WTC11 (cell line): ENCODE results near the gene CHPT1. TPM values are rescaled to one million over a fixed set of nuclear protein-coding genes. Genes with fewer than 3 reads are reported as not detected.

Source experiments
- ATAC-seq: fragments of 200-7000 bp; cut with Tn5 transposase; 2 replicates; pipeline ENCODE4 v1.10.0; 2021; ENCODE audit warnings: mild to moderate bottlenecking, moderate library complexity
- CTCF ChIA-PET: fragments of 300-600 bp; sonication (Branson Sonifier 250); formaldehyde crosslinking; loops from one replicate; lab custom pipeline; 2021; ENCODE audit warnings: antibody characterized with exemption; lab: Charles Lee
- POLR2A ChIA-PET: fragments of 350-600 bp; sonication (Branson Sonifier 250); formaldehyde crosslinking; loops from one replicate; lab custom pipeline; 2021; ENCODE audit warnings: antibody characterized with exemption; lab: Charles Lee
- DNase-seq: peaks from one replicate; pipeline ENCODE4 v3.0.0; 2021; ENCODE audit warnings: low spot score
- H3K27ac Mint-ChIP-seq: 2 replicates; pipeline ENCODE4 v1.8.0; 2021; ENCODE audit warnings: mixed read lengths
- H3K27me3 Mint-ChIP-seq: 2 replicates; pipeline ENCODE4 v1.8.0; 2021; ENCODE audit warnings: low read depth, mild to moderate bottlenecking, moderate library complexity, mixed read lengths
- H3K36me3 Mint-ChIP-seq: 2 replicates; pipeline ENCODE4 v1.8.0; 2021; ENCODE audit warnings: mixed read lengths
- H3K4me1 Mint-ChIP-seq: 2 replicates; pipeline ENCODE4 v1.8.0; 2022; ENCODE audit warnings: mixed read lengths
- H3K4me3 Mint-ChIP-seq: 2 replicates; pipeline ENCODE4 v1.8.0; 2021; ENCODE audit warnings: mild to moderate bottlenecking, moderate library complexity, mixed read lengths
- H3K9me3 Mint-ChIP-seq: 2 replicates; pipeline ENCODE4 v1.8.0; 2021; ENCODE audit warnings: mixed read lengths
- ARID4B ChIP-seq: sonication (generic); formaldehyde crosslinking; IDR thresholded peaks from 2 replicates; pipeline ENCODE4 v1.8.0; 2023; ENCODE audit warnings: missing genetic modification reagents, mild to moderate bottlenecking, borderline replicate concordance
- CREB1 ChIP-seq: sonication (generic); formaldehyde crosslinking; IDR thresholded peaks from 2 replicates; pipeline ENCODE4 v1.8.0; 2023; ENCODE audit warnings: mild to moderate bottlenecking, missing genetic modification reagents
- ELF4 ChIP-seq: sonication (generic); formaldehyde crosslinking; IDR thresholded peaks from 2 replicates; pipeline ENCODE4 v1.8.1; 2022; ENCODE audit warnings: low read depth, mild to moderate bottlenecking, moderate library complexity, missing genetic modification reagents
- GTF2I ChIP-seq: fragments of 250-450 bp; sonication (Bioruptor Pico); conservative IDR thresholded peaks from 2 replicates; pipeline ENCODE4 v1.4.0; 2021; ENCODE audit warnings: mild to moderate bottlenecking
- IRF1 ChIP-seq: sonication (generic); formaldehyde crosslinking; IDR thresholded peaks from 2 replicates; pipeline ENCODE4 v1.8.0; 2023; ENCODE audit warnings: missing genetic modification reagents
- JAZF1 ChIP-seq: fragments of 250-450 bp; sonication (Bioruptor Pico); IDR thresholded peaks from 2 replicates; pipeline ENCODE4 v1.9.0; 2021; ENCODE audit warnings: moderate library complexity, mild to moderate bottlenecking, inconsistent platforms
- MYBL2 ChIP-seq: sonication (generic); formaldehyde crosslinking; IDR thresholded peaks from 2 replicates; pipeline ENCODE4 v1.8.1; 2023; ENCODE audit warnings: mild to moderate bottlenecking, moderate library complexity, missing genetic modification reagents
- NFATC4 ChIP-seq: fragments of 250-450 bp; sonication (Bioruptor Pico); IDR thresholded peaks from 2 replicates; pipeline ENCODE4 v1.9.0; 2021; ENCODE audit warnings: mild to moderate bottlenecking
- NR3C1 ChIP-seq: sonication (generic); formaldehyde crosslinking; conservative IDR thresholded peaks from 2 replicates; pipeline ENCODE4 v1.8.1; 2023; ENCODE audit warnings: low read depth, mild to moderate bottlenecking, missing genetic modification reagents
- RORB ChIP-seq: fragments of 250-450 bp; sonication (Bioruptor Pico); IDR thresholded peaks from 2 replicates; pipeline ENCODE4 v1.9.0; 2021; ENCODE audit warnings: mild to moderate bottlenecking
- ZNF121 ChIP-seq: sonication (generic); formaldehyde crosslinking; IDR thresholded peaks from 2 replicates; pipeline ENCODE4 v1.8.0; 2023; ENCODE audit warnings: missing genetic modification reagents
- ZNF219 ChIP-seq: sonication (generic); formaldehyde crosslinking; IDR thresholded peaks from 2 replicates; pipeline ENCODE4 v1.8.0; 2023; ENCODE audit warnings: missing genetic modification reagents, mild to moderate bottlenecking, borderline replicate concordance
- ZNF671 ChIP-seq: fragments of 250-450 bp; sonication (Bioruptor Pico); IDR thresholded peaks from 2 replicates; pipeline ENCODE4 v1.8.0; 2021; ENCODE audit warnings: mild to moderate bottlenecking
- total RNA-seq: library from RNA; stranded (reverse); gene quantifications from 3 replicates; pipeline ENCODE4 v1.2.3, GENCODE V29; 2021
- TF ChIP-seq, protein P1 (sequence below): sonication (generic); formaldehyde crosslinking; IDR thresholded peaks from 2 replicates; pipeline ENCODE4 v1.8.0; 2022; ENCODE audit warnings: mild to moderate bottlenecking, missing genetic modification reagents
- TF ChIP-seq, protein P2 (sequence below): fragments of 250-450 bp; sonication (Bioruptor Pico); IDR thresholded peaks from 2 replicates; pipeline ENCODE4 v1.9.0; 2021; ENCODE audit warnings: mild to moderate bottlenecking
- TF ChIP-seq, protein P3 (sequence below): sonication (generic); formaldehyde crosslinking; IDR thresholded peaks from 2 replicates; pipeline ENCODE4 v1.8.1; 2022; ENCODE audit warnings: low read depth, mild to moderate bottlenecking, moderate library complexity, missing genetic modification reagents, borderline replicate concordance
- TF ChIP-seq, protein P4 (sequence below): sonication (generic); formaldehyde crosslinking; IDR thresholded peaks from 2 replicates; pipeline ENCODE4 v1.8.1; 2022; ENCODE audit warnings: mild to moderate bottlenecking, missing genetic modification reagents, moderate library complexity, borderline replicate concordance
- TF ChIP-seq, protein P5 (sequence below): sonication (generic); formaldehyde crosslinking; IDR thresholded peaks from 2 replicates; pipeline ENCODE4 v1.8.1; 2023; ENCODE audit warnings: mild to moderate bottlenecking, missing genetic modification reagents, moderate library complexity
- TF ChIP-seq, protein P6 (sequence below): fragments of 250-450 bp; sonication (Bioruptor Pico); IDR thresholded peaks from 2 replicates; pipeline ENCODE4 v1.8.0; 2021; ENCODE audit warnings: mild to moderate bottlenecking

Gene CHPT1
- total RNA-seq, 1 experiment from 2014 or later, result 19.1 TPM

GRCh38 chr12:101743242-101743641, 45.8 kb downstream of the CHPT1 start:
- Mint-ChIP-seq H3K9me3 (no peaks in the 10 kb centered on the region), H3K27ac (0 out of 2 replicates have a peak overlapping the region, but pooled peaks have one; percentile 13), H3K4me1 (no peaks in the 10 kb centered on the region), H3K4me3 (no peak overlapping the region), H3K27me3 (no peaks in the 10 kb centered on the region), H3K36me3 (peaks cover 8% of the 10 kb centered on the region; the same call in 1 of the 2 replicates)
- no peak for ATAC-seq
- DNase-seq, result no peak
- ChIA-PET CTCF (interaction anchor here (1.5 kb wide), 1 partner anchor 16 kb away, joined by 8 read pairs; no protein-coding TSS in a partner anchor), POLR2A (no interaction called here)
- no peak for TF ChIP-seq CREB1 (CRISPR knock-in tag)

- H3K27ac Mint-ChIP-seq, result no peak overlapping the region
- ATAC-seq (peak; percentile 48; the same call in 1 of the 2 replicates), DNase-seq (no peak)
- H3K4me3 Mint-ChIP-seq, result no peak overlapping the region
- H3K9me3 Mint-ChIP-seq, result no peaks in the 10 kb centered on the region
- ChIA-PET CTCF (interaction anchor here (1.2 to 1.5 kb wide), 2 partner anchors 16 to 30 kb away, joined by 3 to 8 read pairs; no protein-coding TSS in a partner anchor), POLR2A (no interaction called here)
- no peaks in the 10 kb centered on the region for H3K27me3 Mint-ChIP-seq
- peaks cover 12% of the 10 kb centered on the region for H3K36me3 Mint-ChIP-seq
- no peaks in the 10 kb centered on the region for H3K4me1 Mint-ChIP-seq
- TF ChIP-seq, protein P1, sequence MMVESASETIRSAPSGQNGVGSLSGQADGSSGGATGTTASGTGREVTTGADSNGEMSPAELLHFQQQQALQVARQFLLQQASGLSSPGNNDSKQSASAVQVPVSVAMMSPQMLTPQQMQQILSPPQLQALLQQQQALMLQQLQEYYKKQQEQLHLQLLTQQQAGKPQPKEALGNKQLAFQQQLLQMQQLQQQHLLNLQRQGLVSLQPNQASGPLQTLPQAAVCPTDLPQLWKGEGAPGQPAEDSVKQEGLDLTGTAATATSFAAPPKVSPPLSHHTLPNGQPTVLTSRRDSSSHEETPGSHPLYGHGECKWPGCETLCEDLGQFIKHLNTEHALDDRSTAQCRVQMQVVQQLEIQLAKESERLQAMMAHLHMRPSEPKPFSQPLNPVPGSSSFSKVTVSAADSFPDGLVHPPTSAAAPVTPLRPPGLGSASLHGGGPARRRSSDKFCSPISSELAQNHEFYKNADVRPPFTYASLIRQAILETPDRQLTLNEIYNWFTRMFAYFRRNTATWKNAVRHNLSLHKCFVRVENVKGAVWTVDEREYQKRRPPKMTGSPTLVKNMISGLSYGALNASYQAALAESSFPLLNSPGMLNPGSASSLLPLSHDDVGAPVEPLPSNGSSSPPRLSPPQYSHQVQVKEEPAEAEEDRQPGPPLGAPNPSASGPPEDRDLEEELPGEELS (CRISPR knock-in tag), result no peak
- TF ChIP-seq ARID4B (CRISPR knock-in tag) (no peak), RORB (CRISPR knock-in tag) (no peak), ELF4 (CRISPR knock-in tag) (no peak), GTF2I (CRISPR knock-in tag) (no peak), ZNF219 (no peak), JAZF1 (CRISPR knock-in tag) (no peak), NFATC4 (CRISPR knock-in tag) (no peak), NR3C1 (CRISPR knock-in tag) (no peak), MYBL2 (CRISPR knock-in tag) (no peak), IRF1 (no peak), ZNF671 (CRISPR knock-in tag) (no peak), ZNF121 (CRISPR knock-in tag) (no peak)
- TF ChIP-seq, protein P2, sequence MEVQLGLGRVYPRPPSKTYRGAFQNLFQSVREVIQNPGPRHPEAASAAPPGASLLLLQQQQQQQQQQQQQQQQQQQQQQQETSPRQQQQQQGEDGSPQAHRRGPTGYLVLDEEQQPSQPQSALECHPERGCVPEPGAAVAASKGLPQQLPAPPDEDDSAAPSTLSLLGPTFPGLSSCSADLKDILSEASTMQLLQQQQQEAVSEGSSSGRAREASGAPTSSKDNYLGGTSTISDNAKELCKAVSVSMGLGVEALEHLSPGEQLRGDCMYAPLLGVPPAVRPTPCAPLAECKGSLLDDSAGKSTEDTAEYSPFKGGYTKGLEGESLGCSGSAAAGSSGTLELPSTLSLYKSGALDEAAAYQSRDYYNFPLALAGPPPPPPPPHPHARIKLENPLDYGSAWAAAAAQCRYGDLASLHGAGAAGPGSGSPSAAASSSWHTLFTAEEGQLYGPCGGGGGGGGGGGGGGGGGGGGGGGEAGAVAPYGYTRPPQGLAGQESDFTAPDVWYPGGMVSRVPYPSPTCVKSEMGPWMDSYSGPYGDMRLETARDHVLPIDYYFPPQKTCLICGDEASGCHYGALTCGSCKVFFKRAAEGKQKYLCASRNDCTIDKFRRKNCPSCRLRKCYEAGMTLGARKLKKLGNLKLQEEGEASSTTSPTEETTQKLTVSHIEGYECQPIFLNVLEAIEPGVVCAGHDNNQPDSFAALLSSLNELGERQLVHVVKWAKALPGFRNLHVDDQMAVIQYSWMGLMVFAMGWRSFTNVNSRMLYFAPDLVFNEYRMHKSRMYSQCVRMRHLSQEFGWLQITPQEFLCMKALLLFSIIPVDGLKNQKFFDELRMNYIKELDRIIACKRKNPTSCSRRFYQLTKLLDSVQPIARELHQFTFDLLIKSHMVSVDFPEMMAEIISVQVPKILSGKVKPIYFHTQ (CRISPR knock-in tag), result no peak
- TF ChIP-seq, protein P3, sequence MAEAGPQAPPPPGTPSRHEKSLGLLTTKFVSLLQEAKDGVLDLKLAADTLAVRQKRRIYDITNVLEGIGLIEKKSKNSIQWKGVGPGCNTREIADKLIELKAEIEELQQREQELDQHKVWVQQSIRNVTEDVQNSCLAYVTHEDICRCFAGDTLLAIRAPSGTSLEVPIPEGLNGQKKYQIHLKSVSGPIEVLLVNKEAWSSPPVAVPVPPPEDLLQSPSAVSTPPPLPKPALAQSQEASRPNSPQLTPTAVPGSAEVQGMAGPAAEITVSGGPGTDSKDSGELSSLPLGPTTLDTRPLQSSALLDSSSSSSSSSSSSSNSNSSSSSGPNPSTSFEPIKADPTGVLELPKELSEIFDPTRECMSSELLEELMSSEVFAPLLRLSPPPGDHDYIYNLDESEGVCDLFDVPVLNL, result no peak
- TF ChIP-seq, protein P4, sequence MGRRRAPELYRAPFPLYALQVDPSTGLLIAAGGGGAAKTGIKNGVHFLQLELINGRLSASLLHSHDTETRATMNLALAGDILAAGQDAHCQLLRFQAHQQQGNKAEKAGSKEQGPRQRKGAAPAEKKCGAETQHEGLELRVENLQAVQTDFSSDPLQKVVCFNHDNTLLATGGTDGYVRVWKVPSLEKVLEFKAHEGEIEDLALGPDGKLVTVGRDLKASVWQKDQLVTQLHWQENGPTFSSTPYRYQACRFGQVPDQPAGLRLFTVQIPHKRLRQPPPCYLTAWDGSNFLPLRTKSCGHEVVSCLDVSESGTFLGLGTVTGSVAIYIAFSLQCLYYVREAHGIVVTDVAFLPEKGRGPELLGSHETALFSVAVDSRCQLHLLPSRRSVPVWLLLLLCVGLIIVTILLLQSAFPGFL, result no peak
- TF ChIP-seq, protein P5, sequence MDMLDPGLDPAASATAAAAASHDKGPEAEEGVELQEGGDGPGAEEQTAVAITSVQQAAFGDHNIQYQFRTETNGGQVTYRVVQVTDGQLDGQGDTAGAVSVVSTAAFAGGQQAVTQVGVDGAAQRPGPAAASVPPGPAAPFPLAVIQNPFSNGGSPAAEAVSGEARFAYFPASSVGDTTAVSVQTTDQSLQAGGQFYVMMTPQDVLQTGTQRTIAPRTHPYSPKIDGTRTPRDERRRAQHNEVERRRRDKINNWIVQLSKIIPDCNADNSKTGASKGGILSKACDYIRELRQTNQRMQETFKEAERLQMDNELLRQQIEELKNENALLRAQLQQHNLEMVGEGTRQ (CRISPR knock-in tag), result no peak
- TF ChIP-seq, protein P6, sequence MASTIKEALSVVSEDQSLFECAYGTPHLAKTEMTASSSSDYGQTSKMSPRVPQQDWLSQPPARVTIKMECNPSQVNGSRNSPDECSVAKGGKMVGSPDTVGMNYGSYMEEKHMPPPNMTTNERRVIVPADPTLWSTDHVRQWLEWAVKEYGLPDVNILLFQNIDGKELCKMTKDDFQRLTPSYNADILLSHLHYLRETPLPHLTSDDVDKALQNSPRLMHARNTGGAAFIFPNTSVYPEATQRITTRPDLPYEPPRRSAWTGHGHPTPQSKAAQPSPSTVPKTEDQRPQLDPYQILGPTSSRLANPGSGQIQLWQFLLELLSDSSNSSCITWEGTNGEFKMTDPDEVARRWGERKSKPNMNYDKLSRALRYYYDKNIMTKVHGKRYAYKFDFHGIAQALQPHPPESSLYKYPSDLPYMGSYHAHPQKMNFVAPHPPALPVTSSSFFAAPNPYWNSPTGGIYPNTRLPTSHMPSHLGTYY, result no peak
Observed at GRCh38 chr12:101743724-101744472, 46.5 kb downstream of the CHPT1 start.
